GM12878 (cell line): ENCODE data around the gene APPBP2. TPM values are rescaled to one million over a fixed set of nuclear protein-coding genes. Genes with fewer than 3 reads are reported as not detected.

Source experiments
- ATAC-seq: fragments of 200-7000 bp; cut with Tn5 transposase; 3 replicates; pipeline ENCODE4 v1.9.1; 2020; ENCODE audit warnings: mild to moderate bottlenecking, moderate library complexity
- BruUV-seq: library from RNA; stranded (reverse); fragments of 400-500 nt; replicated peaks from 2 replicates; lab custom pipeline; 2021; lab: Mats Ljungman, UMichigan
- CTCF ChIA-PET: fragments of 300-600 bp; sonication (Branson Sonifier 250); formaldehyde crosslinking; extraction: SDS; loops from one replicate; lab custom pipeline; 2021; ENCODE audit warnings: inconsistent platforms; lab: Yijun Ruan, JAX
- POLR2A ChIA-PET: fragments of 350-600 bp; formaldehyde crosslinking; extraction: SDS; loops from one replicate; lab custom pipeline; 2021; ENCODE audit warnings: inconsistent platforms; lab: Charles Lee
- RAD21 ChIA-PET: fragments of 300-600 bp; sonication (Branson Sonifier 250); formaldehyde crosslinking; loops from one replicate; lab custom pipeline; 2023; ENCODE audit warnings: antibody characterized with exemption; ENCODE audit not compliant: unreplicated experiment; lab: Charles Lee
- SMC1A ChIA-PET: fragments of 300-600 bp; sonication (Branson Sonifier 250); formaldehyde crosslinking; loops from one replicate; lab custom pipeline; 2023; ENCODE audit not compliant: unreplicated experiment, uncharacterized antibody; lab: Charles Lee
- DNase-seq: peaks from one replicate; pipeline ENCODE4 v3.0.0-alpha.2; 2011; ENCODE audit warnings: low read depth, low spot score
- FAIRE-seq: peaks from 3 replicates; lab custom pipeline; 2011; peaks lifted over from hg19 to GRCh38; lab: Jason Lieb, UNC
- H2AFZ ChIP-seq: 2 replicates; pipeline ENCODE4 v1.6.0; 2011; ENCODE audit warnings: low read depth, low read length, control low read depth; ENCODE audit not compliant: control insufficient read depth
- H3K27ac ChIP-seq: 2 replicates; pipeline ENCODE4 v1.5.1; 2011; ENCODE audit warnings: control low read depth; ENCODE audit not compliant: control insufficient read depth, insufficient read depth
- H3K27me3 ChIP-seq, 2 experiments: replicated peaks in 1 of 2; 2 replicates each; pipeline versions ENCODE4 v1.6.0 to v1.6.1; 2011; ENCODE audit warnings: low read length in 1 of 2; ENCODE audit not compliant: control insufficient read depth in 2 of 2, insufficient read depth in 2 of 2
- H3K36me3 ChIP-seq, 2 experiments: 2 replicates each; pipeline ENCODE4 v1.5.1; 2011; ENCODE audit warnings: low read length in 1 of 2; ENCODE audit not compliant: control insufficient read depth in 2 of 2, insufficient read depth in 2 of 2
- H3K4me1 ChIP-seq: 2 replicates; pipeline ENCODE4 v1.6.1; 2011; ENCODE audit warnings: mild to moderate bottlenecking, low read length, moderate library complexity, mixed read lengths; ENCODE audit not compliant: control insufficient read depth, insufficient read depth
- H3K4me2 ChIP-seq: 2 replicates; pipeline ENCODE4 v1.6.0; 2011; ENCODE audit warnings: control low read depth; ENCODE audit not compliant: control insufficient read depth, insufficient read depth
- H3K4me3 ChIP-seq: fragments of 200-600 bp; sonication (generic); 2 replicates; pipeline ENCODE4 v1.5.1; 2016
- H3K79me2 ChIP-seq: 2 replicates; pipeline ENCODE4 v1.6.0; 2011; ENCODE audit warnings: low read length; ENCODE audit not compliant: control insufficient read depth, insufficient read depth
- H3K9ac ChIP-seq: 2 replicates; pipeline ENCODE4 v1.8.0; 2011; ENCODE audit warnings: low read length, control low read depth, mixed read lengths; ENCODE audit not compliant: control insufficient read depth, insufficient read depth
- H3K9me3 ChIP-seq: replicated peaks from 3 replicates; pipeline ENCODE4 v1.5.1; 2011; ENCODE audit warnings: mild to moderate bottlenecking, low read length; ENCODE audit not compliant: control insufficient read depth, insufficient read depth
- H4K20me1 ChIP-seq: 2 replicates; pipeline ENCODE4 v1.6.0; 2011; ENCODE audit not compliant: control insufficient read depth, insufficient read depth
- BACH1 ChIP-seq: fragments of 450-650 bp; IDR thresholded peaks from 2 replicates; pipeline ENCODE4 v1.6.1; 2017; ENCODE audit warnings: mild to moderate bottlenecking, borderline replicate concordance
- CBX5 ChIP-seq: sonication (generic); IDR thresholded peaks from 2 replicates; pipeline ENCODE4 v1.6.1; 2016; ENCODE audit warnings: low read depth, moderate library complexity, mild to moderate bottlenecking, inconsistent platforms
- HCFC1 ChIP-seq: fragments of 150-350 bp; IDR thresholded peaks from 2 replicates; pipeline ENCODE4 v1.6.1; 2014; ENCODE audit warnings: low read length
- PML ChIP-seq: IDR thresholded peaks from 2 replicates; pipeline ENCODE4 v1.6.1; 2012; ENCODE audit warnings: low read length, inconsistent platforms
- SMARCA5 ChIP-seq: fragments of 450-650 bp; IDR thresholded peaks from 2 replicates; pipeline ENCODE4 v1.6.1; 2017; ENCODE audit warnings: mild to moderate bottlenecking
- TCF7 ChIP-seq: IDR thresholded peaks from 2 replicates; pipeline ENCODE4 v1.6.1; 2014; ENCODE audit warnings: antibody characterized with exemption, borderline replicate concordance
- YY1 ChIP-seq: IDR thresholded peaks from 2 replicates; pipeline ENCODE4 v1.6.1; 2011; ENCODE audit warnings: low read depth, mild to moderate bottlenecking, low read length
- WGBS: methylation state at CpG from one replicate; pipeline ENCODE4 v1.1.6; 2016; ENCODE audit warnings: low lambda C conversion rate; ENCODE audit not compliant: insufficient replicate concordance, insufficient coverage; ENCODE audit errors: missing lambda C conversion rate; 5-methylcytosine and 5-hydroxymethylcytosine counted together
- in situ Hi-C: fragments of 300-500 bp; cut with MboI; formaldehyde crosslinking; loops from 9 replicates; pipeline ENCODE4 v1.14.3; 2018; ENCODE audit warnings: mixed read lengths
- intact Hi-C: fragments of 100-400 bp; cut with micrococcal nuclease; formaldehyde crosslinking; loops from one replicate; pipeline ENCODE4 v1.14.2; 2022; ENCODE audit not compliant: unreplicated experiment
- polyA plus RNA-seq, 11 experiments: library from polyadenylated mRNA; depleted of rRNA in 4 of 11; unstranded in 6 of 11; stranded (reverse) in 5 of 11; fragments of >200 nt; fragmentation: Nextera tagmentation in 4 of 11; fragmentation: Illumina TruSeq in 1 of 11; extraction: Ambion mirVana in 4 of 11; extraction: Trizol in 1 of 11; gene quantifications; 1 replicate in 1 of 11; 2 replicates in 10 of 11; pipeline versions ENCODE4 v1.2.1 to v1.2.3, GENCODE V29; 2011 to 2016; ENCODE audit warnings: inconsistent platforms in 2 of 11, missing spikeins in 2 of 11, low read depth in 1 of 11
- total RNA-seq, 4 experiments: library from RNA; depleted of rRNA in 3 of 4; stranded (reverse); fragments of >200 nt in 3 of 4; fragmentation: Illumina TruSeq in 1 of 4; extraction: Trizol in 1 of 4; gene quantifications; 2 replicates each; pipeline versions ENCODE4 v1.2.1 to v1.2.3, GENCODE V29; 2013 to 2021
- TF ChIP-seq, protein P1 (sequence below): fragments of 150-350 bp; IDR thresholded peaks from 2 replicates; pipeline ENCODE4 v1.6.1; 2016; ENCODE audit warnings: low read depth, low read length

APPBP2 gene
- total and polyA plus RNA-seq, 10 of the 15 experiments (the other 5 are each of a cell fraction or from before 2014, with no cell fraction given): 4.3 to 30.8 (median 13.1) TPM

DNA sequence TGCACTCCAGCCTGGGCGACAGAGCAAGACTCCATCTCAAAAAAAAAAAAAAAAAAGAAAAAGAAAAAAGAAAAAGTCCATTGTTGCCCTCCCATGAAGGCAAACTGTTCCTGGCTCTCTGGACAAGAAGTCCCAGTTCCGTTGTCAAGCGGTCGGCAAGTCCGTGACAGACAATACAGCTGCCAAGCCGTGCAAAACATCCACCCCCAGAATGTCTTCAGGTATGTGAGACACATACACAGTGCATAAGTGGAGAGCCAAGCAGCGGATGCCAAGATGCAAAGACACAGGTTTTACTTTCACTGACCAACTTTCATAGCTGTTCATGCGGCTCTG lies 33.6 kb upstream of the APPBP2 start (continued):
- TF ChIP-seq CBX5: no peak

DNA sequence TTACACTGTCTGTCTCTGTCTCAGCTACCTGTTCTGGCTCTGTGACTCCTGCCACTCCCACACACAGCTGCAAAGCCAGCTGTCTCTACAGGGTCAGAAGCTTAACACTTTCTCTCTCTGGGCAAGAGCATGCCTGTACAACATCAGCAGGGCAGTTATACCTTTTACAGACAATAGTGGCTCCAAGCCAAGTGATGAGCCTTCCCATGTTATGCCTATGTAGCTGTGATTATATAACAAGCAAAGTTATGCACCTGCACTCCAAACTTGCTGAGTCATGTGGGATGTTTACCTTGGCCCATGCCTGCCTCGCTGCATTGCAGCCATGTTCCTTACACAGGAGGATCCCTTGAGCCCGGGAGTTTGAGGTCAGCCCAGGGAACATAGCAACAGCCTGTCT lies 31.8 kb upstream of the APPBP2 start:
- RAD21 ChIA-PET: interaction anchor here (0.6 kb wide), 1 partner anchor 171 kb away, joined by 3 read pairs; no protein-coding TSS in a partner anchor
- Histone ChIP-seq H3K4me3 (no peak overlapping the region), H3K9me3 (peaks cover 7% of the 10 kb centered on the region; the same call in 2 of the 3 replicates), H3K36me3 (no peaks in the 10 kb centered on the region), H3K4me2 (no peak overlapping the region), H3K27ac (no peak overlapping the region), H3K4me1 (no peaks in the 10 kb centered on the region), H3K79me2 (no peaks in the 10 kb centered on the region), H4K20me1 (no peaks in the 10 kb centered on the region), H2AFZ (no peak overlapping the region), H3K9ac (no peak overlapping the region), H3K27me3 (no peaks in the 10 kb centered on the region)
- SMC1A ChIA-PET: no interaction called here
- intact Hi-C loops (no loop called here), in situ Hi-C loops (no loop called here)
- no TSS peak for BruUV-seq
- no peak for FAIRE-seq
- 54% methylated on average over 2 of the region's 2 CpGs for WGBS
- no peak for DNase-seq
- TF ChIP-seq SMARCA5 (no peak), YY1 (peak; percentile 22; the same call in 1 of the 2 replicates), HCFC1 (no peak), CBX5 (peak; percentile 55; the same call in 1 of the 2 replicates), PML (no peak), BACH1 (no peak), TCF7 (no peak)
- TF ChIP-seq, protein P1, sequence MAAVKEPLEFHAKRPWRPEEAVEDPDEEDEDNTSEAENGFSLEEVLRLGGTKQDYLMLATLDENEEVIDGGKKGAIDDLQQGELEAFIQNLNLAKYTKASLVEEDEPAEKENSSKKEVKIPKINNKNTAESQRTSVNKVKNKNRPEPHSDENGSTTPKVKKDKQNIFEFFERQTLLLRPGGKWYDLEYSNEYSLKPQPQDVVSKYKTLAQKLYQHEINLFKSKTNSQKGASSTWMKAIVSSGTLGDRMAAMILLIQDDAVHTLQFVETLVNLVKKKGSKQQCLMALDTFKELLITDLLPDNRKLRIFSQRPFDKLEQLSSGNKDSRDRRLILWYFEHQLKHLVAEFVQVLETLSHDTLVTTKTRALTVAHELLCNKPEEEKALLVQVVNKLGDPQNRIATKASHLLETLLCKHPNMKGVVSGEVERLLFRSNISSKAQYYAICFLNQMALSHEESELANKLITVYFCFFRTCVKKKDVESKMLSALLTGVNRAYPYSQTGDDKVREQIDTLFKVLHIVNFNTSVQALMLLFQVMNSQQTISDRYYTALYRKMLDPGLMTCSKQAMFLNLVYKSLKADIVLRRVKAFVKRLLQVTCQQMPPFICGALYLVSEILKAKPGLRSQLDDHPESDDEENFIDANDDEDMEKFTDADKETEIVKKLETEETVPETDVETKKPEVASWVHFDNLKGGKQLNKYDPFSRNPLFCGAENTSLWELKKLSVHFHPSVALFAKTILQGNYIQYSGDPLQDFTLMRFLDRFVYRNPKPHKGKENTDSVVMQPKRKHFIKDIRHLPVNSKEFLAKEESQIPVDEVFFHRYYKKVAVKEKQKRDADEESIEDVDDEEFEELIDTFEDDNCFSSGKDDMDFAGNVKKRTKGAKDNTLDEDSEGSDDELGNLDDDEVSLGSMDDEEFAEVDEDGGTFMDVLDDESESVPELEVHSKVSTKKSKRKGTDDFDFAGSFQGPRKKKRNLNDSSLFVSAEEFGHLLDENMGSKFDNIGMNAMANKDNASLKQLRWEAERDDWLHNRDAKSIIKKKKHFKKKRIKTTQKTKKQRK: peak; percentile 78
- ATAC-seq: no peak
- CTCF ChIA-PET: interaction anchor here (1.0 to 1.2 kb wide), 2 partner anchors 12 to 17 kb away, joined by 3 to 4 read pairs; no protein-coding TSS in a partner anchor
- POLR2A ChIA-PET: interaction anchor here (0.6 kb wide), 2 partner anchors 93 to 244 kb away, joined by 6 read pairs; no protein-coding TSS in a partner anchor
